ENCODE data around the gene NDNF.

GRCh38 chr4:121070696-121071639 is 1.4 kb downstream of the NDNF start:
- TF ChIP-seq POLR2A (IDR thresholded peaks at IDR 0.05) = no peak
- peak in 3 of 6 experiments; percentile 9 to 38 (median 15) for TF ChIP-seq CTCF (IDR thresholded peaks at IDR 0.05)
